OCI-LY3 (cell line): Measurements from ENCODE around the gene CDK11A.
"Not testable (repeated sequence)": the region's sequence is repeated elsewhere in the genome, so short reads cannot be mapped to it uniquely, and the experiment has no call there.

Experiments used
- H2AFZ ChIP-seq: fragments of 200-600, 300-600 bp; shearing (Covaris generic); 2 replicates; pipeline ENCODE4 v1.6.0; 2014; ENCODE audit warnings: antibody characterized with exemption, low read depth, low read length
- H3K27ac ChIP-seq: fragments of 200-600, 300-600 bp; sonication (generic); 2 replicates; pipeline ENCODE4 v1.5.1; 2014; ENCODE audit warnings: mild to moderate bottlenecking, low read length, moderate library complexity, mixed read lengths
- H3K27me3 ChIP-seq: fragments of 200-600, 300-600 bp; sonication (generic); 2 replicates; pipeline ENCODE4 v1.6.1; 2014; ENCODE audit warnings: low read depth, low read length, mixed read lengths
- H3K36me3 ChIP-seq: fragments of 200-600, 300-600 bp; sonication (generic); replicated peaks from 2 replicates; pipeline ENCODE3; 2014; ENCODE audit warnings: low read depth, low read length, mixed read lengths
- H3K4me1 ChIP-seq: fragments of 300-600, 200-600 bp; sonication (generic); 2 replicates; pipeline ENCODE4 v1.6.1; 2014; ENCODE audit warnings: low read length, mixed read lengths
- H3K4me2 ChIP-seq: fragments of 200-600, 300-600 bp; sonication (generic); 2 replicates; pipeline ENCODE4 v1.6.1; 2014; ENCODE audit warnings: low read length, mixed read lengths
- H3K4me3 ChIP-seq: fragments of 300-600, 200-600 bp; sonication (generic); 2 replicates; pipeline ENCODE4 v1.5.1; 2014; ENCODE audit warnings: antibody characterized with exemption, mild to moderate bottlenecking, low read length, moderate library complexity
- H3K79me2 ChIP-seq: fragments of 300-600, 200-600 bp; shearing (Covaris generic); 2 replicates; pipeline ENCODE4 v1.6.1; 2014; ENCODE audit warnings: mild to moderate bottlenecking, low read length, mixed read lengths
- H3K9ac ChIP-seq: fragments of 300-600, 200-600 bp; shearing (Covaris generic); 2 replicates; pipeline ENCODE4 v1.6.0; 2014; ENCODE audit warnings: mild to moderate bottlenecking, low read length, moderate library complexity
- H3K9me3 ChIP-seq: fragments of 200-600, 300-600 bp; shearing (Covaris generic); 2 replicates; pipeline ENCODE4 v1.6.1; 2014; ENCODE audit warnings: low read length, mixed read lengths; ENCODE audit not compliant: insufficient read depth
- H4K20me1 ChIP-seq: fragments of 200-600, 300-600 bp; sonication (generic); 2 replicates; pipeline ENCODE4 v1.6.1; 2016; ENCODE audit warnings: low read length, mixed read lengths; ENCODE audit not compliant: insufficient read depth
- CTCF ChIP-seq: fragments of 200-600, 300-600 bp; sonication (generic); IDR thresholded peaks from 2 replicates; pipeline ENCODE4 v1.5.1; 2014; ENCODE audit warnings: antibody characterized with exemption, low read length, low read depth
- EZH2phosphoT487 ChIP-seq: fragments of 200-600 bp; shearing (Covaris generic); IDR thresholded peaks from 2 replicates; pipeline ENCODE4 v1.6.1; 2018; ENCODE audit warnings: antibody characterized with exemption, mixed run types, low read depth

The CDK11A gene

DNA sequence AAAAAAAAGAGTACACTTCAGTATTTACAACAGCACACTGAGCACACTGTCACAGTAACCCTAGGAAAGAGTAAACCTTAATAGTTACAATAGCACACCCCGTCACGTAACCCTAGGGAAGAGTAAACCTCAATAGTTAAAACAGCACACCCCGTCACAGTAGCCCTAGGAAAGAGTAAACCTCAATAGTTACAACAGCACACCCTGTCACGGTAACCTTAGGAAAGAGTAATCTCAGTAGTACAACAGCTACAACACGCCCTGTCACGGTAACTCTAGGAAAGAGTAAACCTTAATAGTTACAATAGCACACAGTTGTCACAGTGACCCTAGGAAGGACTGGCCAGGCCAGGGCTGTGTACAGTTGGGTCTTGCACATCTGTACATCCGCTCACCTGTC lies 3.0 kb downstream of the CDK11A start:
- Histone ChIP-seq H3K36me3 (peaks cover 3% of the 10 kb centered on the region), H2AFZ (no peak overlapping the region), H3K9me3 (no peaks in the 10 kb centered on the region), H3K4me3 (no peak overlapping the region), H3K4me2 (no peak overlapping the region), H3K27ac (no peak overlapping the region), H3K4me1 (no peaks in the 10 kb centered on the region), H3K27me3 (no peaks in the 10 kb centered on the region), H4K20me1 (no peaks in the 10 kb centered on the region), H3K79me2 (no peaks in the 10 kb centered on the region; the same call in 1 of the 2 replicates), H3K9ac (no peak overlapping the region)
- TF ChIP-seq CTCF (no peak), EZH2phosphoT487 (no peak)

DNA sequence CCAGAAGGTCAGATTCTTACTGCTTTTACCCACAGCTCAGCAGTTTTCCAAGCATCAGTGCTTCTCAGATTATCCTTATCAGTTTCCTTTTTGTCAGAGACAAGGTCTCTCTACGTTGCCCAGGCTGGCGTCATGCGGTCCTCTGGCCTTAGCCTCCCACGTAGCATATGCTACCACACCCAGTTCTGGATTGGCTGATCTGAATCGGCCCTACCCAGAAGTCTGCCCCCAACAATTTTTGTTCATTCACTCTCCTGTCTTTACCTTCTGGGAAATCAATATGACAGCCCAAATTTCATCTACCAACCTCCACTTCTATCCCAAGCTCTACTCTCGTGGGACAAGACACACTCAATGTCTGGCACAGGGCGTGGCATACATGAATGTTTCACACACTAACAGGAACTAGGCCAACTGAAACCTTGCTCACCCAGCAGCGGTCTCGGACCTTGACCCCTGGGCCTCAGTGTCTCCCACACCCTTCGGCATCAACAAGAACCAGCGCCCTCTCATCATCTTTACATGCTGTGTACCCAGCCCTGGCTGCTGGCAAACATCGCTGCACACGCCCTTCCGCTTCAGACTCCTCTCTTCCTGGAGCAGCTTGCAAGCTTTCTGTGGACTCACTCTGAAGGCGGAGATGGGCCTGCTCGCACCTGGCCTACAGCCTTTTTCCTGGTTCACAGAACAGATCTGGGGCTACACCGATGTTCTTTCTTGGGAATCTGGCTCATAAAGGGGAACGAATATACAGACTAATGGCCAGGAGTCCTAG lies 8.9 kb downstream of the CDK11A start:
- not testable (repeated sequence) for H4K20me1 ChIP-seq, H3K79me2 ChIP-seq, H3K9ac ChIP-seq, H2AFZ ChIP-seq, H3K36me3 ChIP-seq, H3K27ac ChIP-seq, H3K27me3 ChIP-seq, H3K4me3 ChIP-seq, H3K4me2 ChIP-seq, H3K9me3 ChIP-seq, H3K4me1 ChIP-seq

GRCh38 chr1:1707897-1708296 lies 16.3 kb downstream of the CDK11A start:
- not testable (repeated sequence) for H3K9ac ChIP-seq, H3K36me3 ChIP-seq, H3K27me3 ChIP-seq, H3K4me2 ChIP-seq, H3K4me3 ChIP-seq, H3K27ac ChIP-seq, H3K79me2 ChIP-seq, H2AFZ ChIP-seq, H3K4me1 ChIP-seq, H4K20me1 ChIP-seq, H3K9me3 ChIP-seq

DNA sequence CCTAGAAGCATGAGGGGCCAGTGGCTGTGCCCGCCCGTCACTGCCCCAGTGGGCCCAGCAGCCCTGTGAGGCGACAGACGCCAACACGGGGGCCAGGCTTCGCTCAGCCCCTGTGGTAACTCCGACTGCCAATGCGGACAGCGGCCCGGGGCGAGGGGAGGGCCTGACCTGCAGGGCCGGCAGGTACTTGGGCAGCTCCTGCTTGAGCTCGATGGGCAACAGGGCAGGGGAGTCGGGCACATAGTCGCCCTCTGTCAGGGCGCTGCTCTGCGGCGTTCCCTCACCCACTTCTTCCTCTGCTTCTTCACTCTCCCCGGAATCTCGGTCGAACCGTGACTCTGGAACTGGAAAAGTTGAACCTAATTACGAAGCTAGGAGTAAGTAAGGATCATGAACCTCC lies 16.9 kb downstream of the CDK11A start:
- H3K4me2 ChIP-seq, H3K27me3 ChIP-seq, H2AFZ ChIP-seq: not testable (repeated sequence)

GRCh38 chr1:1705623-1706022 lies 18.5 kb downstream of the CDK11A start:
- H3K4me3 ChIP-seq, H3K79me2 ChIP-seq, H3K9me3 ChIP-seq, H3K9ac ChIP-seq, H3K27ac ChIP-seq, H3K4me1 ChIP-seq, H3K36me3 ChIP-seq, H3K27me3 ChIP-seq, H4K20me1 ChIP-seq, H2AFZ ChIP-seq, H3K4me2 ChIP-seq: not testable (repeated sequence)

More for the DNA sequence above, 16.9 kb downstream of the CDK11A start:
- H3K27ac ChIP-seq, H3K4me3 ChIP-seq, H3K36me3 ChIP-seq, H3K9ac ChIP-seq, H4K20me1 ChIP-seq, H3K9me3 ChIP-seq, H3K79me2 ChIP-seq, H3K4me1 ChIP-seq: not testable (repeated sequence)

DNA sequence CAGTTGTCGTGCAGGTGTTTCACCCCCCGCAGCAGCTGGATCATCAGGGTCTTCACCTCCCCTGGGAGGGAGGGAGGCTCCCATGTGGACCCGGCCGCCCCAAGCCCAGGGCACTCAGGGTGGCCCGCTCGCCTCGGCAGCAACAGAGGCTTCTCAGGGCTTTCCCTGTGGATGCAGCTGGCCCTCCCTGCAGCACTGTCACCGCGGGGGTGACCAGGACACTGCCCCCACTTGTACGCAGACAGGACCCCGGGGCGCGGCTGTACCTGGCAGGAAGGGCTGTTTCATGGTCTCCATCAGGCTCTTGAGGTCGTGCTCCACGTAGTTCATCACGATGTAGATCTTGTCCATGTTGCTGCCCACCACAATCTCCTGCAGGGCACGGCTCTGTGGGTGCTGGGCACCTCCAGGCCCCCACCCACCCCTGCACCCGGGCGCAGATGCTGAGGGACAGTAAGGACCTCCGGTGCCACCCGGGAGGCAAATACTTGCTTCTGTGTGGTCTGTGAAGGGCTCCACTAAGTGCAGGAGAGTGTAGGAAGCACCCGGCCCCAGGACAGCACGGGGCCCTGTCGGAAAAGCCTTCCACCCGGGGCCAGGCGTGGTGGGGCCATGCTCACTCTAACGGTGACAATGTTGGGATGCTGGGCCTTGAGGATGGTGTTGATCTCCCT lies 19.7 kb downstream of the CDK11A start:
- H3K79me2 ChIP-seq, H4K20me1 ChIP-seq, H3K36me3 ChIP-seq, H3K9me3 ChIP-seq, H3K27ac ChIP-seq, H3K27me3 ChIP-seq, H2AFZ ChIP-seq, H3K4me2 ChIP-seq, H3K9ac ChIP-seq, H3K4me3 ChIP-seq, H3K4me1 ChIP-seq: not testable (repeated sequence)
